Measurements from ENCODE around the gene FIP1L1. TPM values are rescaled to one million over a fixed set of nuclear protein-coding genes. Genes with fewer than 3 reads are reported as not detected.

The FIP1L1 gene
- total and polyA plus RNA-seq, 4 donors: 33.2 to 49.8 (median 41.2) TPM

DNA sequence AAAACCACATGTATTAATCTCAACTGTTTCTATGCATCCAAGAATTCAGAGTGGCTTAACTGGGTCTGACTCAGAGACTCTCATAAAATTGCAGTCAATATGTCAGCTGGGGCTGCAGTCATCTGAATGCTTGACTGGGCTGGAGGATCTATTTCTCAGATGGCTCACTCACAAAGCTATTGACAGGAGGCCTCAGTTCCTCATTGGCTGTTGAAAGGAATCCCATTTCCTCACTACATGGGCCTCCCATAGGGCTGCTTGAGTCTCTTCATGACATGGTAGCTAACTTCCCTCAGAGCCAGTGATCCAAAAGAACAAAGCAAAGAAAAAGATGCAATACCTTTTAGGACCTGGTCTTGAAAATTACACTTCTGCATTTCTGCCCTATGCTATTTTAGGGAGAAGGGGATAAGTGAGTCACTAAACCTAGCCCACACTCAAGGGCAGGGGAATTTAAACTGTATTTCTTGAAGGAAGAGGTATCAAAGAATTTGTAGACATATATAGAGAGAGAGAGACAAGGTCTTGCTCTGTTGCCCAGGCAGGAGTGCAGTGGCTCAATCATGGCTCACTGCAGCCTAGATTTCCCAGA lies 21.4 kb upstream of the FIP1L1 start:
- DNase-seq (no peak), ATAC-seq (ENCODE audit: low FRiP score) (no peak)
- Histone ChIP-seq H3K27ac (ENCODE audit: low read depth in 1 of 2, low read length in 2 of 2) (no peak overlapping the region), H3K27me3 (ENCODE audit: control insufficient read depth in 1 of 2, insufficient read depth in 2 of 2, low read length in 1 of 2) (no peaks in the 10 kb centered on the region), H3K4me3 (ENCODE audit: low read length in 2 of 2) (no peak overlapping the region), H3K4me1 (ENCODE audit: control insufficient read depth in 1 of 2, insufficient read depth in 2 of 2, low read length in 2 of 2) (no peaks in the 10 kb centered on the region), H3K36me3 (ENCODE audit: control insufficient read depth in 1 of 2, insufficient read depth in 2 of 2, low read length in 1 of 2) (no peaks in the 10 kb centered on the region), H3K9me3 (ENCODE audit: control insufficient read depth, low read length) (no peaks in the 10 kb centered on the region)
- intact Hi-C loops (cut with DNase I): no loop called here

DNA sequence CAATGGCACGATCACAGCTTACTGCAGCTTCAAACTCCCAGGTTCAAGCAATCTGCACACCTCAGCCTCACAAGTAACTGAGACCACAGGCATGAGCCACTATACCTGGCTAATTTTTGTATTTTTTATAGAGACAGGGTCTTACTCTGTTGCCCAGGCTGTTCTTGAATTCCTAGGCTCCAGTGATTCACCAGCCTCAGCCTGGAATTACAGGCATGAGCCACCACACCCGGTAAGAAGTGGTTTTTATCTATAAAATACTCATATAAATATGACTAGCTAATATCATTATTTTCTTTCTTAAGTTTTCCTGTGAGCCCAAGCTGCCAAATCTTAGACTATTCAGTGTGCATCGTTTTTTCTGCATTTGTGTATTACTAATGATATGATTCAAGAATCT lies 16.0 kb upstream of the FIP1L1 start:
- no peak for ATAC-seq (ENCODE audit: low FRiP score)
- intact Hi-C loops (cut with DNase I): loop anchor here in 1 of 2 donors (10.0 kb wide), 1 partner anchor 167 kb away; no protein-coding TSS in a partner anchor
- no peak overlapping the region for H3K4me3 ChIP-seq (ENCODE audit: low read length in 2 of 2)

GRCh38 chr4:53362093-53362492 lies 15.3 kb upstream of the FIP1L1 start:
- no peaks in the 10 kb centered on the region for H3K27me3 ChIP-seq (ENCODE audit: control insufficient read depth in 1 of 2, insufficient read depth in 2 of 2, low read length in 1 of 2)
- intact Hi-C loops (cut with DNase I): loop anchor here in 1 of 2 donors (10.0 kb wide), 1 partner anchor 167 kb away; no protein-coding TSS in a partner anchor
- WGBS, 2 donors: 92 to 93% methylated on average over 1 of the region's 1 CpG

More for the DNA sequence above, 16.0 kb upstream of the FIP1L1 start:
- no peaks in the 10 kb centered on the region for H3K4me1 ChIP-seq (ENCODE audit: control insufficient read depth in 1 of 2, insufficient read depth in 2 of 2, low read length in 2 of 2)
- no peak for DNase-seq
- no peaks in the 10 kb centered on the region for H3K27me3 ChIP-seq (ENCODE audit: control insufficient read depth in 1 of 2, insufficient read depth in 2 of 2, low read length in 1 of 2)
- H3K27ac ChIP-seq (ENCODE audit: low read depth in 1 of 2, low read length in 2 of 2): no peak overlapping the region
- 67 to 73% methylated on average over 3 of the region's 3 CpGs for WGBS, 2 donors
- H3K9me3 ChIP-seq (ENCODE audit: control insufficient read depth, low read length): no peaks in the 10 kb centered on the region
- peaks cover 0 to 1% of the 10 kb centered on the region in 2 donors for H3K36me3 ChIP-seq (ENCODE audit: control insufficient read depth in 1 of 2, insufficient read depth in 2 of 2, low read length in 1 of 2)

GRCh38 chr4:53364624-53365023 lies 12.8 kb upstream of the FIP1L1 start:
- Histone ChIP-seq H3K27ac (ENCODE audit: low read depth in 1 of 2, low read length in 2 of 2) (no peak overlapping the region), H3K9me3 (ENCODE audit: control insufficient read depth, low read length) (no peaks in the 10 kb centered on the region), H3K36me3 (ENCODE audit: control insufficient read depth in 1 of 2, insufficient read depth in 2 of 2, low read length in 1 of 2) (peaks cover 0 to 1% of the 10 kb centered on the region in 2 donors), H3K27me3 (ENCODE audit: control insufficient read depth in 1 of 2, insufficient read depth in 2 of 2, low read length in 1 of 2) (no peaks in the 10 kb centered on the region), H3K4me1 (ENCODE audit: control insufficient read depth in 1 of 2, insufficient read depth in 2 of 2, low read length in 2 of 2) (no peaks in the 10 kb centered on the region), H3K4me3 (ENCODE audit: low read length in 2 of 2) (peak overlapping the region; percentile 28 to 91)
- intact Hi-C loops (cut with DNase I): loop anchor here (5.0 to 10.0 kb wide), 2 partner anchors 167 to 170 kb away; no protein-coding TSS in a partner anchor
- WGBS, 2 donors: 49 to 51% methylated on average over 3 of the region's 3 CpGs
- DNase-seq (no peak), ATAC-seq (ENCODE audit: low FRiP score) (no peak)

More at GRCh38 chr4:53362093-53362492, 15.3 kb upstream of the FIP1L1 start:
- Histone ChIP-seq H3K4me3 (ENCODE audit: low read length in 2 of 2) (no peak overlapping the region), H3K4me1 (ENCODE audit: control insufficient read depth in 1 of 2, insufficient read depth in 2 of 2, low read length in 2 of 2) (no peaks in the 10 kb centered on the region), H3K36me3 (ENCODE audit: control insufficient read depth in 1 of 2, insufficient read depth in 2 of 2, low read length in 1 of 2) (peaks cover 0 to 1% of the 10 kb centered on the region in 2 donors), H3K27ac (ENCODE audit: low read depth in 1 of 2, low read length in 2 of 2) (no peak overlapping the region), H3K9me3 (ENCODE audit: control insufficient read depth, low read length) (no peaks in the 10 kb centered on the region)
- ATAC-seq (ENCODE audit: low FRiP score): no peak
- no peak for DNase-seq

GRCh38 chr4:53365121-53365485 lies 12.3 kb upstream of the FIP1L1 start:
- Histone ChIP-seq H3K27me3 (ENCODE audit: control insufficient read depth in 1 of 2, insufficient read depth in 2 of 2, low read length in 1 of 2) (no peaks in the 10 kb centered on the region), H3K4me3 (ENCODE audit: low read length in 2 of 2) (peak overlapping the region; percentile 23 to 91), H3K4me1 (ENCODE audit: control insufficient read depth in 1 of 2, insufficient read depth in 2 of 2, low read length in 2 of 2) (no peaks in the 10 kb centered on the region), H3K27ac (ENCODE audit: low read depth in 1 of 2, low read length in 2 of 2) (no peak overlapping the region), H3K36me3 (ENCODE audit: control insufficient read depth in 1 of 2, insufficient read depth in 2 of 2, low read length in 1 of 2) (peaks cover 0 to 1% of the 10 kb centered on the region in 2 donors), H3K9me3 (ENCODE audit: control insufficient read depth, low read length) (no peaks in the 10 kb centered on the region)
- peak; percentile 50 for ATAC-seq (ENCODE audit: low FRiP score)
- 1% methylated on average over 8 of the region's 8 CpGs for WGBS, 2 donors
- no peak for DNase-seq
- intact Hi-C loops (cut with DNase I): loop anchor here (5.0 to 10.0 kb wide), 2 partner anchors 168 to 170 kb away; no protein-coding TSS in a partner anchor

DNA sequence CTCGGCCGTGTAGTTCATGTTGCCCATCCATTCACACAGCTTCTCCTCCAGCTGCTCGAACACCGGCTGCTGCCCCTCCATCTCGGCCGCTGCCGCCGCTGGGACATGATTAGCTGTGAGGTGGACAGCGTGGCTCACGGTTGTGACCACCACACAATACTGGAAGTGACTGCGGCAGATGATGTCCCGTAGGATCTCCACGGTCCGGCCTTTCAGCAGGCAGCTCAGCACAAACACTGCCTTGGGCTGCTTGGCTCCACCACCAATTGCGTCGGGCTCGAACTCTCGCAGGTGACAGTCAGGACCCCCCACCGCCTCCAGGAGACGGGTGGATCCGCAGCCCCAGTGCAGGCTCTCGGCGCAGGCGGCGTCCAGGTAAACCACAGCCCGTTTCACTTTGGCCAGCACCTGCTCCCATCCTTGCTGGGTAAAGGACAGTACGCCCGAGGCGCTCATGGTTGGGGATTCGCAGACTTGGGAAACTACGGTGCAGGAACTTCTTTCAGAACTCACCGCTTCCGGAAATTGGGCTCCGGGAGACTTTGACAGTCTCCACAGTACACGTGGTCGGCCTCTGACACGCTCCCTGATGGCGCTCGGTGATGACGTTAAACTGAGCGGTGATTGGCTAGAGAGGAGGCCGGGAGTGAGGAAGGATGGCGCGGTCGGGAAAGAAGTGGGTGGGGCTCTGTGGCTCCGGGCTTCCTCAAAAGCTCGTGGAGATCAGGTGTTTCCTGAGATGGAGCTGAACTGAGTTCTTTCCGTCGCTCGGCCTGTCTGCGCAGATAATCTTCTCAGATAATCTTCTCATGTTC lies 11.7 kb upstream of the FIP1L1 start, which contains the start of gene SCFD2:
Gene SCFD2, minus strand, starts transcription at position 576 of the 815 bp plus-strand sequence.
- DNase-seq: peak; percentile 98
- intact Hi-C loops (cut with DNase I): loop anchor here (5.0 to 10.0 kb wide), 2 partner anchors 168 to 171 kb away; no protein-coding TSS in a partner anchor
- peaks cover 0 to 1% of the 10 kb centered on the region in 2 donors for H3K36me3 ChIP-seq (ENCODE audit: control insufficient read depth in 1 of 2, insufficient read depth in 2 of 2, low read length in 1 of 2)
- no peaks in the 10 kb centered on the region for H3K27me3 ChIP-seq (ENCODE audit: control insufficient read depth in 1 of 2, insufficient read depth in 2 of 2, low read length in 1 of 2)
- no peaks in the 10 kb centered on the region for H3K9me3 ChIP-seq (ENCODE audit: control insufficient read depth, low read length)
- no peak within 1 kb of the TSS for H3K27ac ChIP-seq (ENCODE audit: low read depth in 1 of 2, low read length in 2 of 2)
- H3K4me1 ChIP-seq (ENCODE audit: control insufficient read depth in 1 of 2, insufficient read depth in 2 of 2, low read length in 2 of 2): no peaks in the 10 kb centered on the region
- peak within 1 kb of the TSS; percentile 62 to 91 for H3K4me3 ChIP-seq (ENCODE audit: low read length in 2 of 2)
- WGBS, 2 donors: 0% methylated on average over 51 of the region's 51 CpGs
- ATAC-seq (ENCODE audit: low FRiP score): peak; percentile 100

DNA sequence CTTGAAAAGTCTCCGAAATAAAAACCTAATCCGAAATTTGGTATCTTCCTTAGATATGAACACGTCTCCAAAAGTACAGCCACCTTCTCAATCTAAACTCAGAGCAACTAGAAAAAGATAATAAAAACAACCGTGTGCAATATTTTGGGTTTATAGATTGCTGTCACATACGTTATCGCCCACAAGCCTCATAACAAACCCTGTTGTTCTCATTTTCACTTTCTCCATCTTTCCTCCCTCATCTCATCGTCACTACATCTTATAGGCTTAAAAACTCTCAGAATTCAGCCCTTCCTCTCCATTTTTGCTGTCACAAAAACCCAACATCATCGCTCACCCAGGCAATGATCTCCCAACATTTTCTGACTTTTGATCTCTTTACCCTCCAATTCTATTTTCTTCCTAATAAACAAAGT lies 11.1 kb upstream of the FIP1L1 start:
- ATAC-seq (ENCODE audit: low FRiP score): no peak

GRCh38 chr4:53367721-53368120 lies 9.7 kb upstream of the FIP1L1 start:
- 77 to 78% methylated on average over 2 of the region's 2 CpGs for WGBS, 2 donors
- H3K27me3 ChIP-seq (ENCODE audit: control insufficient read depth in 1 of 2, insufficient read depth in 2 of 2, low read length in 1 of 2): peaks cover 0 to 3% of the 10 kb centered on the region in 2 donors
- no peak overlapping the region for H3K4me3 ChIP-seq (ENCODE audit: low read length in 2 of 2)
- no peaks in the 10 kb centered on the region for H3K9me3 ChIP-seq (ENCODE audit: control insufficient read depth, low read length)
- no peak overlapping the region for H3K27ac ChIP-seq (ENCODE audit: low read depth in 1 of 2, low read length in 2 of 2)
- ATAC-seq (ENCODE audit: low FRiP score) (no peak), DNase-seq (no peak)
- intact Hi-C loops (cut with DNase I): loop anchor here (5.0 to 10.0 kb wide), 2 partner anchors 170 to 173 kb away; no protein-coding TSS in a partner anchor
- H3K36me3 ChIP-seq (ENCODE audit: control insufficient read depth in 1 of 2, insufficient read depth in 2 of 2, low read length in 1 of 2): no peaks in the 10 kb centered on the region
- H3K4me1 ChIP-seq (ENCODE audit: control insufficient read depth in 1 of 2, insufficient read depth in 2 of 2, low read length in 2 of 2): no peaks in the 10 kb centered on the region

More for the DNA sequence above, 11.1 kb upstream of the FIP1L1 start:
- Histone ChIP-seq H3K4me3 (ENCODE audit: low read length in 2 of 2) (peak overlapping the region; percentile 48 to 62), H3K9me3 (ENCODE audit: control insufficient read depth, low read length) (no peaks in the 10 kb centered on the region), H3K4me1 (ENCODE audit: control insufficient read depth in 1 of 2, insufficient read depth in 2 of 2, low read length in 2 of 2) (no peaks in the 10 kb centered on the region), H3K27ac (ENCODE audit: low read depth in 1 of 2, low read length in 2 of 2) (no peak overlapping the region), H3K27me3 (ENCODE audit: control insufficient read depth in 1 of 2, insufficient read depth in 2 of 2, low read length in 1 of 2) (peaks cover 0 to 2% of the 10 kb centered on the region in 2 donors), H3K36me3 (ENCODE audit: control insufficient read depth in 1 of 2, insufficient read depth in 2 of 2, low read length in 1 of 2) (peaks cover 0 to 1% of the 10 kb centered on the region in 2 donors)
- WGBS, 2 donors: 13 to 16% methylated on average over 8 of the region's 8 CpGs
- no peak for DNase-seq
- intact Hi-C loops (cut with DNase I): loop anchor here (5.0 to 10.0 kb wide), 2 partner anchors 169 to 172 kb away; no protein-coding TSS in a partner anchor

Measured in aorta (tissue), 5 donors.